Common myeloid progenitor, CD34-positive (primary cell): ENCODE results near the gene SLC26A11.
"Not testable (repeated sequence)": the region's sequence is repeated elsewhere in the genome, so short reads cannot be mapped to it uniquely, and the experiment has no call there.

Experiments
- CTCF ChIA-PET: fragments of 350-600 bp; sonication (Branson Sonifier 250); formaldehyde crosslinking; loops from one replicate; lab custom pipeline; 2021; ENCODE audit warnings: antibody characterized with exemption; lab: Charles Lee
- POLR2A ChIA-PET: fragments of 350-600 bp; sonication (Branson Sonifier 250); formaldehyde crosslinking; loops from one replicate; lab custom pipeline; 2021; ENCODE audit warnings: antibody characterized with exemption; lab: Charles Lee
- DNase-seq, 3 donors: peaks; one replicate each; pipeline versions ENCODE4 v3.0.0 to v3.0.0-alpha.2; 2013
- H3K27ac ChIP-seq, 2 experiments: 1 replicate in 1 of 2; 2 replicates in 1 of 2; pipeline ENCODE4 v1.7.0; 2013; ENCODE audit warnings: inconsistent platforms in 2 of 2, low read length in 2 of 2, mild to moderate bottlenecking in 2 of 2, low read depth in 1 of 2, moderate library complexity in 1 of 2; ENCODE audit not compliant: severe bottlenecking in 2 of 2, insufficient read depth in 1 of 2, poor library complexity in 1 of 2
- H3K27me3 ChIP-seq, 5 experiments: replicated peaks in 2 of 5; 1 replicate in 3 of 5; 2 replicates in 2 of 5; pipeline versions ENCODE4 v1.6.1 to v1.7.0; 2013; ENCODE audit warnings: low read length in 4 of 5, mild to moderate bottlenecking in 2 of 5, moderate library complexity in 2 of 5, inconsistent platforms in 1 of 5; ENCODE audit not compliant: insufficient read depth in 5 of 5, control insufficient read depth in 4 of 5
- H3K36me3 ChIP-seq, 4 experiments: 1 replicate in 2 of 4; 2 replicates in 2 of 4; pipeline versions ENCODE4 v1.6.1 to v1.7.0; 2013; ENCODE audit warnings: low read length in 3 of 4, control low read depth in 1 of 4, mild to moderate bottlenecking in 1 of 4; ENCODE audit not compliant: control insufficient read depth in 4 of 4, insufficient read depth in 4 of 4
- H3K4me1 ChIP-seq, 4 experiments: 1 replicate in 3 of 4; 2 replicates in 1 of 4; pipeline versions ENCODE4 v1.6.1 to v1.7.1; 2013; ENCODE audit warnings: low read length in 3 of 4, mild to moderate bottlenecking in 3 of 4, control low read depth in 1 of 4, inconsistent platforms in 1 of 4, moderate library complexity in 1 of 4; ENCODE audit not compliant: control insufficient read depth in 4 of 4, insufficient read depth in 4 of 4; ENCODE audit errors: control extremely low read depth in 1 of 4
- H3K4me3 ChIP-seq, 7 experiments: 1 replicate in 4 of 7; 2 replicates in 3 of 7; pipeline versions ENCODE4 v1.5.1 to v1.7.0; 2013; ENCODE audit warnings: mild to moderate bottlenecking in 7 of 7, low read length in 6 of 7, moderate library complexity in 6 of 7, inconsistent platforms in 2 of 7, low read depth in 2 of 7, control low read depth in 1 of 7; ENCODE audit not compliant: insufficient read depth in 4 of 7, control insufficient read depth in 1 of 7; ENCODE audit errors: extremely low read depth in 1 of 7
- H3K9me3 ChIP-seq, 5 experiments: 1 replicate in 4 of 5; 2 replicates in 1 of 5; pipeline versions ENCODE4 v1.6.1 to v1.7.1; 2013; ENCODE audit warnings: low read length in 4 of 5, mild to moderate bottlenecking in 2 of 5, inconsistent platforms in 1 of 5, low read depth in 1 of 5, moderate library complexity in 1 of 5; ENCODE audit not compliant: control insufficient read depth in 4 of 5, insufficient read depth in 2 of 5; ENCODE audit errors: control extremely low read depth in 1 of 5
- WGBS: methylation state at CpG from one replicate; pipeline ENCODE4 v1.1.5; 2013; ENCODE audit not compliant: insufficient coverage; 5-methylcytosine and 5-hydroxymethylcytosine counted together

SLC26A11 gene

GRCh38 chr17:80275857-80276256 is 55.6 kb downstream of the SLC26A11 start:
- H3K27me3 ChIP-seq, CTCF ChIA-PET, H3K27ac ChIP-seq, H3K4me1 ChIP-seq, H3K4me3 ChIP-seq, H3K9me3 ChIP-seq, POLR2A ChIA-PET, DNase-seq: not testable (repeated sequence)
- peaks cover 2 to 59% (median 35%) of the 10 kb centered on the region in 4 experiments for H3K36me3 ChIP-seq
- 90% methylated on average over 2 of the region's 8 CpGs for WGBS

- Histone ChIP-seq H3K36me3 (peaks cover 2 to 59% (median 36%) of the 10 kb centered on the region in 4 experiments), H3K27ac (no peak overlapping the region), H3K9me3 (no peaks in the 10 kb centered on the region), H3K4me3 (no peak overlapping the region), H3K27me3 (no peaks in the 10 kb centered on the region), H3K4me1 (peaks cover 0 to 4% (median 0%) of the 10 kb centered on the region in 4 experiments)
- DNase-seq = no peak
- CTCF ChIA-PET = interaction anchor here (1.1 kb wide), 1 partner anchor 12 kb away, joined by 3 read pairs; no protein-coding TSS in a partner anchor
- WGBS = 97% methylated on average over 22 of the region's 34 CpGs
- POLR2A ChIA-PET = interaction anchor here (0.6 kb wide), 1 partner anchor 474 kb away, joined by 3 read pairs; no protein-coding TSS in a partner anchor
These were observed 57.8 kb downstream of the SLC26A11 start for GRCh38 chr17:80277751-80278671.

GRCh38 chr17:80279895-80280294 is 59.7 kb downstream of the SLC26A11 start:
- POLR2A ChIA-PET = no interaction called here
- peaks cover 0 to 4% (median 0%) of the 10 kb centered on the region in 4 experiments for H3K4me1 ChIP-seq
- 60% methylated on average over 14 of the region's 14 CpGs for WGBS
- H3K36me3 ChIP-seq = peaks cover 2 to 58% (median 29%) of the 10 kb centered on the region in 4 experiments
- DNase-seq = peak in 1 of 3 donors; percentile 44
- H3K27ac ChIP-seq = no peak overlapping the region
- CTCF ChIA-PET = interaction anchor here (1.0 kb wide), 1 partner anchor 13 kb away, joined by 3 read pairs; no protein-coding TSS in a partner anchor
- H3K4me3 ChIP-seq = no peak overlapping the region
- H3K9me3 ChIP-seq = no peaks in the 10 kb centered on the region
- H3K27me3 ChIP-seq = no peaks in the 10 kb centered on the region

GRCh38 chr17:80281516-80281915 is 61.3 kb downstream of the SLC26A11 start:
- ChIA-PET POLR2A (no interaction called here), CTCF (no interaction called here)
- H3K4me3 ChIP-seq = no peak overlapping the region
- peaks cover 0 to 61% (median 27%) of the 10 kb centered on the region in 4 experiments for H3K36me3 ChIP-seq
- no peak for DNase-seq
- no peaks in the 10 kb centered on the region for H3K9me3 ChIP-seq
- H3K27me3 ChIP-seq = no peaks in the 10 kb centered on the region
- WGBS = 100% methylated on average over 9 of the region's 10 CpGs
- H3K27ac ChIP-seq = no peak overlapping the region
- H3K4me1 ChIP-seq = peaks cover 0 to 4% (median 1%) of the 10 kb centered on the region in 4 experiments

- H3K36me3 ChIP-seq = peaks cover 0 to 62% (median 22%) of the 10 kb centered on the region in 4 experiments
- H3K4me1 ChIP-seq = peaks cover 3 to 19% (median 16%) of the 10 kb centered on the region in 4 experiments
- no peak for DNase-seq
- H3K27ac ChIP-seq = no peak overlapping the region
- 98% methylated on average over 17 of the region's 19 CpGs for WGBS
- H3K27me3 ChIP-seq = no peaks in the 10 kb centered on the region
- H3K4me3 ChIP-seq = no peak overlapping the region
- no peaks in the 10 kb centered on the region for H3K9me3 ChIP-seq
- ChIA-PET POLR2A (no interaction called here), CTCF (interaction anchor here (2.3 kb wide), 1 partner anchor 88 kb away, joined by 5 read pairs; no protein-coding TSS in a partner anchor)
These were observed 63.1 kb downstream of the SLC26A11 start for GRCh38 chr17:80283116-80283852.

GRCh38 chr17:80284631-80285030 is 64.4 kb downstream of the SLC26A11 start:
- H3K36me3 ChIP-seq = peaks cover 0 to 61% (median 19%) of the 10 kb centered on the region in 4 experiments
- CTCF ChIA-PET = interaction anchor here (0.6 to 2.3 kb wide), 2 partner anchors 89 to 703 kb away, joined by 3 to 5 read pairs; no protein-coding TSS in a partner anchor
- H3K9me3 ChIP-seq = no peaks in the 10 kb centered on the region
- POLR2A ChIA-PET = no interaction called here
- H3K4me1 ChIP-seq = peaks cover 3 to 32% (median 29%) of the 10 kb centered on the region in 4 experiments
- WGBS = 94% methylated on average over 6 of the region's 11 CpGs
- no peaks in the 10 kb centered on the region for H3K27me3 ChIP-seq
- no peak overlapping the region for H3K27ac ChIP-seq
- DNase-seq = no peak
- no peak overlapping the region for H3K4me3 ChIP-seq
